OCI-LY1 (cell line): Measurements from ENCODE around the gene PANK4.

Experiments
- CTCF ChIP-seq: fragments of 200-600 bp; sonication (generic), shearing (Covaris generic); IDR thresholded peaks from 2 replicates; pipeline ENCODE4 v1.5.1; 2017; ENCODE audit warnings: mild to moderate bottlenecking, antibody characterized with exemption, low read length, moderate library complexity, mixed read lengths
- EZH2 ChIP-seq: fragments of 200-600 bp; sonication (generic), shearing (Covaris generic); IDR thresholded peaks from 2 replicates; pipeline ENCODE4 v1.8.0; 2017; ENCODE audit warnings: borderline replicate concordance, mixed run types, mild to moderate bottlenecking, antibody characterized with exemption, low read length, moderate library complexity, mixed read lengths

DNA sequence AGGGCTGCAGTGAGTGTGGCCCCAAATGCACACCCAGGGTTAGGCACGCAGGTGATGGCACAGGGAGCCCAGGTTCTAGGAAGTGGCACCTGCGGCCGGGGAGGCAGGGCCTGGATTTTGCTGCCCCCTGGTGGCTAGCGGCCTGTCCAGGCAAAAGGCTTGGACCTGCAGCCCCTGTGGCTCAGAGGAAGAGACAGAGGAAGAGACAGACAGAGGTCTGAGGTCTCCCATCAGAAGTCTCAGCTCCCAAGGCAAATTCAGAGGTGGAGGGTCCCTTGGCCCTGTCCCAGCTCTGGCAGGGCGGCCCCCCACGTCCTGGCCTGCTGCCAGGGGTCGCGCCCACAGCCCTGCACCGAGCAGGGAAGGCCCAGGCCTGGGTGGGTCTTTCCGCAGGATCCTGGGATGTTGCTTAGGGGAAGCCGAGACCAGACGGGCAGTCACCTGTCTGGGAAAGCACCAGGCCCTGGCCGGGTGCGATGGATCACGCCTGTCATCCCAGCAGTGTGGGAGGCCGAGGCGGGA is 21.7 kb upstream of the PANK4 start:
- TF ChIP-seq CTCF (peak; percentile 90), EZH2 (no peak)
